Head of caudate nucleus (tissue), 42 donors: ENCODE measurements around the gene CCSER1.
"Not testable (repeated sequence)": the region's sequence is repeated elsewhere in the genome, so short reads cannot be mapped to it uniquely, and the experiment has no call there.

Experiments
- DNase-seq, 42 donors: peaks; one replicate each; pipeline versions ENCODE4 v3.0.0 to v3.0.0-alpha.2; 2020 to 2021; ENCODE audit warnings: mixed read lengths in 7 of 42
- intact Hi-C: fragments of 100-400 bp; cut with DNase I; formaldehyde crosslinking; loops from one replicate; pipeline ENCODE4 v1.15.0; 2022

CCSER1 gene

DNA sequence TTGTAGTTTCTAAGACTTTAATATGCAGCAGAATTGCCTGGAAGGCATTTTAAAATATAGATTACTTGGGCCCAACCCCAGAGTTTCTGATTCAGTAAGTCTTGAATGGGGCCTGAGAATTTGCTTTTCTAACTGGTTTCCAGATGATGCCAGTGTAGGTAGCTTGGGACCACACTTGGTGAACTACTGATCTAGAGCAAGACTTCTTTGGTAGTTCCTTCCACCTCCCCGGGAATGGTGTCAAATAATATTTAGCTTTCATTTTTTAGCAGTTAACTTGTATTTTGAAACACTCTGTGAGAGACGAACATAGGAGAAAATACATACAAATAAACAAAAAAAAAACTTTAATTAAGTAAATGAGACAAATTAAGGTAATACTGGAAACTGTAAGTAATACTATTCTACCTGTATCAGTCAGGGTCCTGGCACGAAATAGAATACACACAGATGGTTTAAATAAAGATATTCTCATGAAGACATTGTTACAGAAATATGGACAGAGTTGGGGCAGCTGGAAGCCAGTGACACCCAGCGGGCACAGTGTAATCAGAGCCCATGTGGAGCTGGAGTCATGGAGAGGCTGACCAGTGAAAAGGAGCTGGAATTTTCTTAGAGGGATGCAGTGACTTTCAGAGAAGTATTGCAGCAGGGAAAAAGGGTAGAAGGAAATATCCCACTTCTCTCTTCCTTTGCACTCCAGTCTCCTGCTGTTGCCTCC lies 905.7 kb downstream of the CCSER1 start:
- intact Hi-C loops = no loop called here
- no peak for DNase-seq

DNA sequence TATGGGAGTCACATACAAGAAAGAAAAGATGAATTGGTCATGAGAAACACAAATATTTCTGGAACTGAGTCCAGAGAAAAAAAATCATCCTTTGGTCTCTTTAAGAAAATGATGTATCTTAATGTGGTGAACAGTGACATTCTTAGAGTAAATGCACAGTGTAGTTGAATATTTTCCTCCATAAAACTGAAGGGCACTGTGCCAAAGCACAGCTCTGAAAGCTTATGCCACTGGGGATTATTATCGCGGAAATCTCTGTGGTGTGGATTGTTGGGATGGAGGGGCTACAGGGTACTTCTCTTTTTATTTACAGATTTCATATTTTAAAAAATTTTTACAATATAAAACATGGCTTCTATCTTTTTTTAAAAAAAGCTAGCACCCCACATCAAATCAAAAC lies 908.1 kb downstream of the CCSER1 start:
- intact Hi-C loops = no loop called here
- DNase-seq = no peak

DNA sequence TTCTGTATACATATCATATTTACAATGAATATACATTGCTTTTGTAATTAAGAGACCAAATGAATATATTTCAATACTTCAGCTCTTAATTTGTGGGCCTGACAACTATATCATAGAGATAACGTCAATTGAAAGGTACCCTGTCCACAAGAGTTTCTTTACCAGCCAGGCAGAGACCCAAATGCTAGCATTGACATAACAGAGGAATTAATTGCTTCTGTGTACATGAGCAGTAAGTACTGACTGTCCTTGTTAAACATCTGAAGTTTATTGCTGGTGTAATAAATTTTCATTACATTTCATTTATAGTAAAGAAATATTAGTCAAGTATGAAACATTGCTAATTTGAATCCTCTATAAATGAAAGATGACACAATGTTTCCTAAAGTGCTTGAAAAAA lies 910.8 kb downstream of the CCSER1 start:
- intact Hi-C loops = no loop called here
- no peak for DNase-seq

DNA sequence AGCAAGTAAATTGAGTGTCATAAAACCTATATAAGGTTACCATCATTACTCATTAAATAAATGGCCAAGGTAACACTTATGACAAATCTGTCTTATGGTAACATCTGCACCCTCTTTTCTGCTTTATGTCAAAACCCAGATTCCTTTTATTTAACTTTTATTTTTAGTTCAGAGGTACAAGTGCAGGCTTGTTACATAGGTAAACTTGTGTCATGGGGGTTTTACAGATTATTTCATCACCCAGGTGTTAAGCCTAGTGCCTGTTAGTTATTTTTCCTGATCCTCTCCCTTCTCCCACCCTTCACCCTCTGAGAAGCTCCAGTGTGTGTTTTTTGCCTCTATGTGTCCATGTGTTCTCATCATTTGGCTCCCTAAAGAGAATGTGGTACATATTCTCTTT lies 930.7 kb downstream of the CCSER1 start:
- no peak for DNase-seq

GRCh38 chr4:91058345-91058744 lies 931.2 kb downstream of the CCSER1 start:
- DNase-seq = no peak
- intact Hi-C loops = no loop called here

More for the DNA sequence above, 930.7 kb downstream of the CCSER1 start:
- intact Hi-C loops = no loop called here

DNA sequence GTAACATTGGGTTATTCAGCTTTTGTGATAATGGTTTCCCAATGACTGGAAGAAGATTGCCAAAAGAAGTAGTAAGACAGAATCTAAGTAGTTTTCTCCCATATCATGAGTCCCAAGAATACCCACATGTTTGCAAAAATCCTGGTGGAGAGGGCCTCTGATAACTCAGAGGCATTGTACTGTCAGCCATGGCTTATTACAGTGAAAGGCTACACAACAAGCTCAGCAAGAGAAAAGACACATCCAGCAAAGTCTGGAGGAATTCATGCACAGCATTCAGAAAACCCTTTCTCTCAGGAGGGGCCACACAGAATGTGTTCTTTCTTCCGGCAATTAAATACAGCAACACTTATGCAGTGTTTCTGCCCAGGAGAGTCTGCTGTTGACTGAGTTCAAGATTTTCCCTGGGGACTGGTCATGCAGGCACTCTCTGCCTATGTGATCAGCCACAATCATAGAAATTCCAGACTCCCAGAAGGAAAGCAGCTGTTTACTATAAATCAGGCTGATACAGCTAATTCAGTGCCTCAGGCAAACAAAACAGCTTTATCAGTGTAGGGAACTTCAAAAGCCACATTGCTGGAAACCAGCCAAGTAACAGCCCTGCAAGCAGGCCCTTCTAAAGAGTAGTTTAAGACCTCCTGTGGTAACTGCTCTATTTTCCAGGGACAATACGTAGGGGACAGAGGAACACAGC lies 937.1 kb downstream of the CCSER1 start:
- DNase-seq = no peak
- intact Hi-C loops = no loop called here

- DNase-seq = no peak
- intact Hi-C loops = no loop called here
Observed at GRCh38 chr4:91065117-91065516, 937.9 kb downstream of the CCSER1 start.

- intact Hi-C loops = no loop called here
- DNase-seq = no peak
Observed at GRCh38 chr4:91070736-91071135, 943.5 kb downstream of the CCSER1 start.

- intact Hi-C loops = no loop called here
Observed at GRCh38 chr4:91076147-91076546, 949.0 kb downstream of the CCSER1 start.

DNA sequence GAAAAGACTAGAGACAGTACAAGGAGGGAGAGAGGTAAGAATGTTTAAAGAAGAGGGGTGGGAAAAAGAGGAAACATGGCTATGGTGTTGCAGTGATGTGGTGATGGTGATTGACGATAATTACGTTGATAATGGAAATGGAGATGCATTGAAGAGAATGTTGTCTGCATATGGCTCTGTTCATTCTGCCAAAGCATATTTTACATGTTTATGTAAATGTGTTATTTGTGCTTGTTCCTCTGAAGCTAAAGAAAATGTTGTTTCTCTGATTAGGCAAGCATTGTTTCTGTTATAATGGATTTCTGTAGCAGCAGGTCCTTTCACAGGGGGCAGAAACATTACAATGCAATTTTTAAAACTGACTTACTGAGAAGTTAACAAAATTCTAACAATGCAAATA lies 958.8 kb downstream of the CCSER1 start:
- intact Hi-C loops = no loop called here
- DNase-seq = no peak

More at GRCh38 chr4:91076147-91076546, 949.0 kb downstream of the CCSER1 start:
- no peak for DNase-seq

DNA sequence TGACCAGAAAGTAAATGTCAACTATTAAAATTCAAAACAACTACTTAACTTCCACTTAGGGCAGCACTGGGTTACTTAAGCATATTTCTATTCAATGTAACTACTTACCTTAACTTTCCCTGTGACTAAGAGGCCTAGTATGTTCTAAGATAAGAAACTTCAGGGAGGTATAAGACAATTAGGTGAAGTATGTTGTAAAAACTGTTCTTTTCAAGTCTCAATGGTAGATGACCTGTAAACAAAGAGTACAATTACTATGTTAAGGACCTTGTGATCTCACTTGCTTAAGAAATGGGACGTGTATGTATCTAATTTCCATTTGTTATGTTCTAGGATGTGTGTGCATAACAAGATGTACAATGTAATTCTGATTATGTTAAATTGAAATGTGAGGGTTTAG lies 960.5 kb downstream of the CCSER1 start:
- intact Hi-C loops = no loop called here
- no peak for DNase-seq

GRCh38 chr4:91089178-91089577 lies 962.0 kb downstream of the CCSER1 start:
- DNase-seq = no peak
- intact Hi-C loops = no loop called here

GRCh38 chr4:91092398-91092980 lies 965.3 kb downstream of the CCSER1 start:
- no peak for DNase-seq
- intact Hi-C loops = no loop called here

DNA sequence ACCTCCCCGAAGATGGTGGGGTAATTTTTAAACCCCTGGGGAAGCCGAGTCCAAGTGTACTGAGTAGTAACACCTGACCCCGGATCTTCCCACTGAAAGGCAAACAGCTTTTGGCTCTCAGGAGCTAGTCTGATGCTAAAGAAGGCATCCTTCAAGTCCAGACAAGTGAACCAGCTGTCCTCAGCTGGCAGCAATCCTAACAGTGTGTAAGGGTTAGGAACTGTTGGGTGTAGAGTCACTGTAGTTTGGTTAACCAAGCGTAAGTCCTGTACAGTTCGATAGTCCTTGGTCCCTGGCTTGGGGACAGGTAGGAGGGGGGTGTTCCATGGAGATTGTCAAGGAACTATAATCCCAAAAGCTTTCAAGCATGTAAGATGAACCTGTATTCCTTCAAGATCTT lies 967.0 kb downstream of the CCSER1 start:
- DNase-seq = not testable (repeated sequence)

DNA sequence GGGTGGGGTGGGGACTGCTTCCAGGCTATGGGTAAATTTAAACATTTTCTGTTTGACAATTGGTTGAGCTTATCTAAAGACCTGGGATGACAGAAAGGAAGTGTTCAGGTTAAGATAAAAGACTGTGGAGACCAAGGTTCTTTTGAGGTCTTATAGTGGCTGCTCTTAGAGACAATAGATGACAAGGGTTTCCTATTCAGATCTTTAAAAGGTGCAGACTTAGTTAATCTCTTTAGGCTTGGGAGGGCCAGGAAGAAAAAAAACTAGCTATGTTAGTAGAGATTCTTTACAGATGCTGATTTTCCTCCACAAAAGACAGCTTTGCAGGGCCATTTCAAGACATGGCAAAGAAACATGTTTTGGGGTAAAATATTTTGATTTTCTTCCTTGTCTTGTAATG lies 972.5 kb downstream of the CCSER1 start:
- intact Hi-C loops = no loop called here
- DNase-seq = no peak

More for the DNA sequence above, 967.0 kb downstream of the CCSER1 start:
- intact Hi-C loops = not testable (repeated sequence)

DNA sequence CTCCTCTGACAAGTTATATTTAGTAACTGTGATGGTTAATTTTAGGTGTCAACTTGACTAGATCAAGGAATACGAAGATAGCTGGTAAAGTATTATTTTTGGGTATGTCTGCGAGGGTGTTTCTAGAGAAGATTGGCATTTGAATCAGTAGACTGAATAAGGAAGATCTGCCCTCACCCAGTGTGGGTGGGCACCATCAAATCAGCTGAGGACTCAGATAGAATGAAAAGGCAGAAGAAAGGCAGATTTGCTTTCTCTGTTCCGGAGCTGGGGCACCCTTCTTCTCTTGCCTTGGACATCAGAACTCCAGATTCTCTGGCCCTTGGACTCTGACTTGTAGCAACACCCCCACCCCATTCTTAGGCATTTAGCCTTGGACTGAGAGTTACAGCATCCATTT lies 981.6 kb downstream of the CCSER1 start:
- intact Hi-C loops = no loop called here
- peak in 40 of 42 donors; percentile 4 to 87 (median 57) for DNase-seq

DNA sequence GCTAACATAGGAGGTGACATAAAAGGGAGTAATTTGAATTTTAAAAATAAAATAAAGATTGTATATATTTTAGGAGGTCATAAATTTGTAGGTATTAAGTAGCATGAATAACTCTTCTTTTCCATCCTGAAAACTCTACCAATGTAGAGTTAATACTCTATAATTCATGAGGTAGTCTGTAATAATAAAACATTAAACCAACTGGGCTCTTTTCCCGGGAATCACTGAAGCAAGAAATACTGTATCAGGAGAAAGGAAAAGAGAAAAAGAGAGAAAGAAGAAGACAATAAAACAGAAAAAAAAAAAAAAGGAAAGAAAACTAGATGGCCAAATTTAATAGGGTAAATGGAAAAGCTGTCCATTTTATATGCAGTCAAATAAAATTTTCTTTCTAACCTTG lies 984.4 kb downstream of the CCSER1 start:
- DNase-seq = no peak
- intact Hi-C loops = no loop called here

GRCh38 chr4:91113130-91113706 lies 986.0 kb downstream of the CCSER1 start:
- no peak for DNase-seq
- intact Hi-C loops = no loop called here

GRCh38 chr4:91114386-91114785 lies 987.2 kb downstream of the CCSER1 start:
- DNase-seq = no peak
- intact Hi-C loops = no loop called here

DNA sequence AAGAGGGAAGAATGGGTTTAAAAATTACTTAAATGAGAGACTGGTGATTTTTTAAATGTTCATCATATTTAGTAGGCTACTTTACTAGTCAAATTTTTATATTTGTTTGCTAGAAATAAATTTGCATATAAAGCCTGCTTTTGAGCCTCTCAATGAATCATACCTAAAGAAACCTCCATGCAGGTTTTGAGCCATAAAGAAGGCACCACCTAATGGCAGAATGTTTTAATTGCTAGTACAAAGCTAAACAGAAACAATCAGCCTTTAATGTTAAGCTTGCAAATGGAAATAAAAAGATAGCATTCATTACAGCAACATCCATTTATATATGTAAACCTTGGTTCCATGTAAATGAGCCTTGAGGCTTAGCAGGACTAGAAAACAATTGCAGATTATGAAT lies 989.7 kb downstream of the CCSER1 start:
- intact Hi-C loops = no loop called here
- DNase-seq = no peak
